Stimulated activated CD4-positive, alpha-beta T cell treated with anti-CD3 and anti-CD28 coated beads, Interleukin-12 subunit alpha, Interleukin-12 subunit beta, amount 100 ng/mL, for 24 hours (primary cell): ENCODE results near the gene SLC44A3.
"Not testable (repeated sequence)": the region's sequence is repeated elsewhere in the genome, so short reads cannot be mapped to it uniquely, and the experiment has no call there.

Experiments
- DNase-seq, 2 experiments: peaks; one replicate each; pipeline ENCODE4 v3.0.0-alpha.2; 2020; ENCODE audit warnings: low read depth in 2 of 2

SLC44A3 gene

GRCh38 chr1:94934551-94934950 lies 114.4 kb downstream of the SLC44A3 start:
- DNase-seq = no peak

- no peak for DNase-seq
These were observed 114.9 kb downstream of the SLC44A3 start for GRCh38 chr1:94935034-94935433.

DNA sequence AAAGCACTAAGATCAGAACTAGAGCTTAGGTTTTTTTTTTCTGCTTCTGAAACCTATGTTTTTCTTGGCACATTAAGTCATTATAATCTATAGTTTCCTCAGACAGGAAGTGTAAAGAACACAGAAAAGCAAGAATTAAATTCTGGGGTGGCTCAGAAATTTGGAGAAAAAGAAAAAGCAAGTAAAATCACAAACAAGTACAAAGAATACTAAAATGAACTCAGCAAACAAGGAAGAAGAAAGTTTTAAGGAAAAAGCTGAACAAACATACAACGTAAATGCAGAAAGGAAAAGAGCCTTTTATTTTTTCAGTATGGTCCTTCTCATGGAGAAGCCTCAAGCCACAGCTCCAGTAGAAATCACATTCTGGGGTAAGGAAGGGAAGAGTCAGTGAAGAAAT lies 115.3 kb downstream of the SLC44A3 start:
- no peak for DNase-seq

- no peak for DNase-seq
These were observed 116.9 kb downstream of the SLC44A3 start for GRCh38 chr1:94936861-94937620.

DNA sequence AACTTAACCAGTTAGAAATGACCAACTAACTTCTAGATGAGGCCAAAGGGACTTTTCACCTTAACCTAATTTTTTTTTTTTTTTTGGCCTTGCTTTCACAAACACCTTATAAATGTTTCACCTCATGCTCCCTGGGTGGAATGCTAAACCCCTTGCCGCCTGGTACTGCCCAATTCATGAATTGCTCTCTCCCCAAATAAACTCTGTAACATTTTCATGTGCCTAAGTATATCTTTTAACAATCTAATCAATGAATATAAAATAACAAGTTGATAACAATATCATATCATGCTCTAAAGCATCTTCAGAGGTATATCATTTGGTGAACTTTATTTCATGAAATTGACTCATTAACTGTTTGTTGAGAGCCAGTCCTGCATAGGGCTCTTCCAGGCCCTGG lies 117.7 kb downstream of the SLC44A3 start:
- DNase-seq = no peak

- DNase-seq = no peak
These were observed 120.6 kb downstream of the SLC44A3 start for GRCh38 chr1:94940738-94941137.

GRCh38 chr1:94941480-94941879 lies 121.3 kb downstream of the SLC44A3 start:
- DNase-seq = not testable (repeated sequence)

DNA sequence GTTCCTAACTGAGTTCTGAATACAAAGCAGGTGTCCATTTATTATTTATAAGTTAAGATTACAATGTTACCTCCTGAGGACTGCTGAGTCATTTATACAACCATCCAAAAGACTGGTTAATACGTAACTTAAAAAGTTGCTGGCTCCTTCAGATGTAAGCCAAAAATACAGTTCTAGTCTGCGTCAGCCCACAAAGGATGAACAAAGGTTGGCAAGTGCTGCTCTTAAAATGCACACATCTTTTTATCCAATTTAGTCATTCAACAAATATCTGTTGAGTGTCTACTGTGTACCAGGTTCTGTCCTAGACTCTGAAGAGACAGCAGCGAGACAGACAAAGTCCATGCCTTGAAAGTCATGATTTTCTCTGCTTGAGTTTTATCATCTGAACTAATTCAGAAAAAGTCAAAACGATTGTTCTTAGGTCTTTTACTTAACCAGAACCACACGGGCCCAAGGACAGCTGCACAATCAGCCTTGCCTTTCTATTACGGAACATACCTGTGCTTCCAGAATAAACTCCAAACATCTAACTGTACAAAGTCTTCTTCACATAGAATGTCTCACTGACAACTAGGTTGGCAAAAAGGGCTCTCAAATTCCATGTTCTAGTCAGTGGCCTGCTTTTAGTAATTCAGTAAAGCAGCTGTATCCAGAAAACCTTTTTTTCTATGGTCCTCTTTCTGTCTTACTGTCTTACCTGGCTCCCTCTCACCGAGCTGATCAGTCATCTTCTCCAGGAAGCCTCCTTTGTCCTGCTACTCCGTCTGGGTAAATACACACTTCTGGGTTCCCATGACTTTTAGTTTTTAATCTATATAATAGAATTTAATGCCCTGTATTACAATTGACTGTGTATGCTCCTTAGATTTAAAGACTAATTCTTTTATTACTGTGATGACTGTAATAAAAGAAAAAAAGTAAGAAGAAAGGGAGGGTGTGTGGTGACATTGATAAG lies 122.3 kb downstream of the SLC44A3 start:
- DNase-seq = no peak
